Stimulated activated CD4-positive, alpha-beta T cell treated with anti-CD3 and anti-CD28 coated beads, Interleukin-1b, Interleukin-23, amount 100 ng/mL, for 24 hours (primary cell): ENCODE results near the gene IL36RN.
A peak's percentile ranks its signal among the peaks of the same experiment; 100 is the strongest.
"Not testable (repeated sequence)": the region's sequence is repeated elsewhere in the genome, so short reads cannot be mapped to it uniquely, and the experiment has no call there.

Experiments used
- DNase-seq, 4 experiments: peaks; one replicate each; pipeline ENCODE4 v3.0.0-alpha.2; 2020; ENCODE audit warnings: low read depth in 4 of 4, low spot score in 1 of 4

The IL36RN gene

GRCh38 chr2:113096842-113097618 lies 38.0 kb downstream of the IL36RN start:
- not testable (repeated sequence) for DNase-seq

GRCh38 chr2:113098041-113098440 lies 39.0 kb downstream of the IL36RN start:
- no peak for DNase-seq

- DNase-seq, result no peak
These were observed 39.5 kb downstream of the IL36RN start for GRCh38 chr2:113098532-113098931.

GRCh38 chr2:113102133-113102532 lies 43.1 kb downstream of the IL36RN start:
- no peak for DNase-seq

- DNase-seq, result no peak
These were observed 44.3 kb downstream of the IL36RN start for GRCh38 chr2:113103277-113103676.

GRCh38 chr2:113104054-113104611 lies 45.1 kb downstream of the IL36RN start:
- peak in 1 of 4 experiments; percentile 17 for DNase-seq

DNA sequence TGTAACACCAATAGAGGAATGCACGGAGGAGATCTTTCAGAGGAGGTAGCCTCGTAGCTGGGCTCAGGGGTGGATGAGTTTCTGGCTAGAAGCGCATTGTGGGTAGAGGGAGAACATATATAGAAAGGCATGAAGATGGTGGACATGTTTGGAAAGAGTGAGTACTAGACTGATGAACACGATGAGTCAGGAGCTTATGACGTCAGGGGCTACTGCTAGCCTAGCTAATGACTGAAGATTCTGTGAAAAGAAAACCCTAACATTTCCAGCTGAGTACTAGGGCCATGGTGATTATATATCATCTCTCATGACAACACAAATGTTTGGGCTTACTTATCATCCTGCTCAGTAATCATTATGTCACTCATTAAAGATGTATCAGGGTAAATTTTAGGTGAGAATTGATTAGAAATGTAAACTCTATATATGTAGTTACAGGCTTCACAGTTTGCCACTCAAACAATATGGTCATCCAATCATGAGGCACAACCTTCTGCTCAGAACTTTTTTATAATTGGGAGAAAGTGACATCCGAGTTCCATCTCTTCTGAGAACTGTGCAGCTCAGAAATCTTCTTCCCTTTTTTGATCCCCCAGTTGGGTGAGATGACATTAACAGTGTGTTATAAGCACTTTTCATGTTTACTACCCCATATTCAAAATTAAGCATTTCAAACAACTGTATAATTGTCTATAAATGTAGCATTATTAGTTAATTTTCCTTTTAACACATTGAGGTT lies 46.2 kb downstream of the IL36RN start:
- DNase-seq, result peak in 2 of 4 experiments; percentile 25 to 49

DNA sequence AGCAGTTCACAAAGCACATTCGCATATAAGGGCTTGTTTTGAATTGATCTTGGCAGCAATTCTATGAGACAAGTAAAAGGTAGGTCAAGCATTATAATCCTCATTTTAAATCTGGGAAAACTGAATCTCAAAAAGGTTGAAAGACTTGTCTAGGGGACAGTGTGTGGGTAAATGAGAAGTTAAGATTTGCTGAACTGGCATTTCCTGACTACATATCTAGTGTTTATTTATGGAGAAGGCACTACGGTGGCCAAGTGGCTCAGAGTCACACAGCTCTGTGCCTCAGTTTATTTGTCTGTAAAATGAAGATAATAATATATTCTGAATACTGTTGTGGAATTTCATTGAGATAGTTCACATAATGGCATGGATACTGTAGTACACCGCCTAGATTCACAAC lies 52.1 kb downstream of the IL36RN start:
- no peak for DNase-seq

- DNase-seq, result no peak
These were observed 52.9 kb downstream of the IL36RN start for GRCh38 chr2:113111823-113112287.

DNA sequence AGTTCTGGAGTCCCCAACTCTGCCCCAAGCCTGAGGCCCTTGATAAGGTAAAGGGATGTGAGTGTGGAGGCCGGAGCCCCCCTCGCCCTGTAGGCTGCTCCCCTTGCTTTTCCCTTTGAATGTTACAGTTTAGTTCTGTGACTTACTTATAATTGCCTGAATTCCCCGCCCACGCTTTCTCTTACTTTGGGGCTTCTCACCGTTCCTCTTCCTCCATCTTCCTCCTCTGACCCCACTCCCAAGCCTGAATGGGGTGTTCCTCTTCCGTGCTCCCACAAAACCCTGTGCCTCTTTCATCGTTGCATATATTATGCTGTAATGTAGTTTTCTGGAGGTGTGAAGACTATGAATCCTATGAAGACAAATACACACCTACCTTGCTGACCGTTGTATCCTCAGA lies 53.4 kb downstream of the IL36RN start:
- DNase-seq, result no peak

- DNase-seq, result no peak
These were observed 53.9 kb downstream of the IL36RN start for GRCh38 chr2:113112871-113113270.

DNA sequence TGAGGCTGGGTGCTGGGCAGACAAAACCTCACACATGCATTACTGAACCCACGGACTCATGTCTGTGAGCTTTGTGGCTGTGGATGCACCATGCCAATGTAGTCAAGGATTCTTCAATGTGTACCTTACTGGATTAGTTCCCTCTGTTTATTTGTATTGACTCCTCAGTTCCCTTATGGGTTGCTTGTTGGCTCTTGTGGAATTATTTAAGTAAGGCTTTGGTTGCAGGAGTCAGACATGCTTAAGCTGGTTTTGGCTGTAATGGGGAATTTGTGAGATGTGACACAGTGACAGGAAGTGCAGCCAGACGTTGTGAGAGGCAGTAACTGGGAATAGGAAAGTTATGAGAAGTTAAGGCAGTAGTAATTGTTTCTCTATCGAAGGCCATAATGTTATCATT lies 54.8 kb downstream of the IL36RN start:
- DNase-seq, result no peak
